GM12801 (cell line): ENCODE data around the gene LIPC.

Experiments
- TF ChIP-seq, protein P1 (sequence below): IDR thresholded peaks from one replicate; pipeline ENCODE4 v1.5.1; 2011; ENCODE audit warnings: control low read depth; ENCODE audit not compliant: insufficient read length; ENCODE audit errors: extremely low read depth

The LIPC gene

GRCh38 chr15:58390118-58390517 lies 41.7 kb upstream of the LIPC start:
- TF ChIP-seq, protein P1, sequence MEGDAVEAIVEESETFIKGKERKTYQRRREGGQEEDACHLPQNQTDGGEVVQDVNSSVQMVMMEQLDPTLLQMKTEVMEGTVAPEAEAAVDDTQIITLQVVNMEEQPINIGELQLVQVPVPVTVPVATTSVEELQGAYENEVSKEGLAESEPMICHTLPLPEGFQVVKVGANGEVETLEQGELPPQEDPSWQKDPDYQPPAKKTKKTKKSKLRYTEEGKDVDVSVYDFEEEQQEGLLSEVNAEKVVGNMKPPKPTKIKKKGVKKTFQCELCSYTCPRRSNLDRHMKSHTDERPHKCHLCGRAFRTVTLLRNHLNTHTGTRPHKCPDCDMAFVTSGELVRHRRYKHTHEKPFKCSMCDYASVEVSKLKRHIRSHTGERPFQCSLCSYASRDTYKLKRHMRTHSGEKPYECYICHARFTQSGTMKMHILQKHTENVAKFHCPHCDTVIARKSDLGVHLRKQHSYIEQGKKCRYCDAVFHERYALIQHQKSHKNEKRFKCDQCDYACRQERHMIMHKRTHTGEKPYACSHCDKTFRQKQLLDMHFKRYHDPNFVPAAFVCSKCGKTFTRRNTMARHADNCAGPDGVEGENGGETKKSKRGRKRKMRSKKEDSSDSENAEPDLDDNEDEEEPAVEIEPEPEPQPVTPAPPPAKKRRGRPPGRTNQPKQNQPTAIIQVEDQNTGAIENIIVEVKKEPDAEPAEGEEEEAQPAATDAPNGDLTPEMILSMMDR = no peak

DNA sequence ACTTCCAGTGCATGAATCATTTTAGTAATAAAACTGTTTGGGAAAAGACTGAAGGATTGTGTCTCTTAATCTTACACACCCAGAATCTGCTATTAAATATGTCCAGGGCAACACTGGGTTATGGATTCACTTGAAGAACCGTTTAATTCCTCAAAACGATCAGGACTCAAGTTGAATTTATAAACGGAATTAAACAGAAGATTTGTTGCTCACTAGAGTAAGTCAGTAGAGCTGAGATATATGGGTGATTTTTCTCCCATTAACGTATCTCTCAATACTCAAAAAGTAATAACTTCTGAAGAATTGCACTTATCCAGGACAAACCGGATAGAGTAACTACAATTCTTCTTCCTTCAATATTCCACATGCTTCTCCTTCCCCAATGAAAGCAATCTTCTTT lies 41.1 kb upstream of the LIPC start:
- TF ChIP-seq, protein P1 = no peak

- TF ChIP-seq, protein P1 = no peak
Measured at GRCh38 chr15:58391088-58391487, 40.7 kb upstream of the LIPC start.

GRCh38 chr15:58392141-58392540 lies 39.6 kb upstream of the LIPC start:
- TF ChIP-seq, protein P1 = no peak

- TF ChIP-seq, protein P1 = no peak
Measured at GRCh38 chr15:58392611-58393161, 39.1 kb upstream of the LIPC start.

DNA sequence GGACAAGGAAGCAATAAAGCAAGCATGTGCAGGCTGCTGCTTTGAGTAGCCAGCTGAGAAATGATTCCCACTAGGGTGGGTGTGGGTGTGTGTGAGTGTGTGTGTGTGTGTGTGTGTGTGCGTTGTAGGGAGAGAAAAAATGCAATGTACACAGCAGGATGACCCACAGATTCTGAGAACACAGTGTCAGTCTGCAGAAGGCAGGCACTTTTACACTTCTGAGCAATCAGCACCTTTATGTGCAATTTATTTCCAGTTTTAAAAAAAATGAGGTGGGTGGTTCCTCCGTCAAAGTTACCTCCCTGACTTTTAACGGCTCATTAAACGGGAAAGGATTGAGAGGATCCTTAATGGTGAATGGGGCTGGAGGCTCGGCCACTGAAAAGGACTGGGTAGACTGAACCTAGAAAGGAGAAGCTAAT lies 38.5 kb upstream of the LIPC start:
- TF ChIP-seq, protein P1 = no peak

GRCh38 chr15:58396181-58396580 lies 35.6 kb upstream of the LIPC start:
- TF ChIP-seq, protein P1 = no peak
